Endothelial cell of umbilical vein (primary cell): Measurements from ENCODE around the gene NTN1. TPM values are rescaled to one million over a fixed set of nuclear protein-coding genes. Genes with fewer than 3 reads are reported as not detected.

Source experiments
- BruUV-seq: library from RNA; stranded (reverse); fragments of 400-500 nt; replicated peaks from 2 replicates; lab custom pipeline; 2021; lab: Mats Ljungman, UMichigan
- CTCF ChIA-PET: fragments of 300-600, 350-600 bp; sonication (Branson Sonifier 250); formaldehyde crosslinking; loops from one replicate; lab custom pipeline; 2021; ENCODE audit warnings: antibody characterized with exemption, inconsistent platforms; lab: Charles Lee
- POLR2A ChIA-PET: fragments of 300-600, 350-600 bp; sonication (Branson Sonifier 250); formaldehyde crosslinking; loops from one replicate; lab custom pipeline; 2021; ENCODE audit warnings: antibody characterized with exemption, inconsistent platforms; lab: Charles Lee
- DNase-seq: peaks from one replicate; pipeline ENCODE4 v3.0.0-alpha.2; 2011; ENCODE audit warnings: low read depth, low spot score
- FAIRE-seq: peaks from 2 replicates; lab custom pipeline; 2011; peaks lifted over from hg19 to GRCh38; lab: Jason Lieb, UNC
- H2AFZ ChIP-seq: 2 replicates; pipeline ENCODE4 v1.6.0; 2012; ENCODE audit warnings: low read depth, low read length, control low read depth, inconsistent platforms
- H3K27ac ChIP-seq: 2 replicates; pipeline ENCODE4 v1.5.1; 2011; ENCODE audit warnings: low read depth, mild to moderate bottlenecking, control low read depth, low read length, moderate library complexity; ENCODE audit not compliant: insufficient read depth
- H3K27me3 ChIP-seq, 2 experiments: 2 replicates each; pipeline versions ENCODE4 v1.6.0 to v1.6.1; 2011; ENCODE audit warnings: low read length in 2 of 2, mixed read lengths in 1 of 2; ENCODE audit not compliant: control insufficient read depth in 2 of 2, insufficient read depth in 2 of 2
- H3K36me3 ChIP-seq, 2 experiments: 2 replicates in 1 of 2; 3 replicates in 1 of 2; pipeline ENCODE4 v1.5.1; 2011; ENCODE audit warnings: low read length in 2 of 2, mild to moderate bottlenecking in 1 of 2, moderate library complexity in 1 of 2; ENCODE audit not compliant: control insufficient read depth in 2 of 2, insufficient read depth in 2 of 2; ENCODE audit errors: extremely low read depth in 1 of 2
- H3K4me1 ChIP-seq: 3 replicates; pipeline ENCODE4 v1.5.1; 2011; ENCODE audit warnings: mild to moderate bottlenecking, low read length; ENCODE audit not compliant: control insufficient read depth, insufficient read depth; ENCODE audit errors: extremely low read depth
- H3K4me2 ChIP-seq: 2 replicates; pipeline ENCODE4 v1.6.1; 2011; ENCODE audit warnings: low read length, control low read depth, mixed read lengths; ENCODE audit not compliant: insufficient read depth
- H3K4me3 ChIP-seq, 3 experiments: fragments of 200-600 bp in 1 of 3; sonication (generic), shearing (Covaris generic) in 1 of 3; replicated peaks in 1 of 3; 2 replicates each; pipeline ENCODE4 v1.5.1; 2011 to 2016; ENCODE audit warnings: control low read depth in 3 of 3, low read length in 3 of 3, mild to moderate bottlenecking in 2 of 3, inconsistent platforms in 1 of 3, low read depth in 1 of 3, moderate library complexity in 1 of 3; ENCODE audit not compliant: insufficient read depth in 1 of 3
- H3K79me2 ChIP-seq: 2 replicates; pipeline ENCODE4 v1.6.0; 2012; ENCODE audit warnings: low read length, inconsistent platforms; ENCODE audit not compliant: control insufficient read depth, insufficient read depth
- H3K9ac ChIP-seq: replicated peaks from 2 replicates; pipeline ENCODE3; 2011; ENCODE audit warnings: low read length, control low read depth; ENCODE audit not compliant: insufficient read depth; ENCODE audit errors: extremely low read depth
- H3K9me1 ChIP-seq: replicated peaks from 3 replicates; pipeline ENCODE4 v1.6.0; 2011; ENCODE audit warnings: mild to moderate bottlenecking, low read length; ENCODE audit not compliant: control insufficient read depth, insufficient read depth; ENCODE audit errors: extremely low read depth
- H3K9me3 ChIP-seq: replicated peaks from 2 replicates; pipeline ENCODE4 v1.5.1; 2012; ENCODE audit warnings: low read length, inconsistent platforms; ENCODE audit not compliant: control insufficient read depth, insufficient read depth
- H4K20me1 ChIP-seq: replicated peaks from 2 replicates; pipeline ENCODE3; 2011; ENCODE audit warnings: mild to moderate bottlenecking, low read length; ENCODE audit not compliant: control insufficient read depth, insufficient read depth; ENCODE audit errors: extremely low read depth
- EZH2 ChIP-seq: IDR thresholded peaks from 2 replicates; pipeline ENCODE4 v1.6.1; 2012; ENCODE audit warnings: borderline replicate concordance, low read depth, mild to moderate bottlenecking, moderate library complexity, low read length, inconsistent platforms; ENCODE audit not compliant: severe bottlenecking
- GATA2 ChIP-seq: IDR thresholded peaks from 2 replicates; pipeline ENCODE4 v1.7.0; 2011; ENCODE audit warnings: low read depth, mild to moderate bottlenecking, moderate library complexity, mixed read lengths, low read length; ENCODE audit not compliant: insufficient read length, insufficient read depth
- MYC ChIP-seq: IDR thresholded peaks from one replicate; pipeline ENCODE4 v1.6.1; 2011; ENCODE audit warnings: mild to moderate bottlenecking, low read depth, low read length
- POLR2AphosphoS5 ChIP-seq: IDR thresholded peaks from 2 replicates; pipeline ENCODE4 v1.6.1; 2012; ENCODE audit warnings: low read depth, mild to moderate bottlenecking, control low read depth, low read length, moderate library complexity; ENCODE audit not compliant: insufficient read depth
- dilution Hi-C: fragments of 300-500 bp; cut with MboI; formaldehyde crosslinking; loops from one replicate; pipeline ENCODE4 v1.15.0; 2019; ENCODE audit warnings: low sequenced_read_pairs; ENCODE audit not compliant: extremely low pct_ligation_motif_present
- intact Hi-C: fragments of 100-400 bp; cut with micrococcal nuclease; formaldehyde crosslinking; loops from one replicate; pipeline ENCODE4 v1.10.0; 2022
- polyA plus RNA-seq, 4 experiments: library from polyadenylated mRNA; depleted of rRNA in 3 of 4; stranded (reverse) in 3 of 4; unstranded in 1 of 4; fragments of >200 nt; gene quantifications; 2 replicates each; pipeline versions ENCODE4 v1.2.1 to v1.2.3, GENCODE V29; 2011 to 2012; ENCODE audit warnings: missing spikeins in 1 of 4
- total RNA-seq: library from RNA; stranded (reverse); gene quantifications from 2 replicates; pipeline ENCODE4 v1.2.3, GENCODE V29; 2021
- TF ChIP-seq, protein P1 (sequence below): IDR thresholded peaks from 2 replicates; pipeline ENCODE4 v1.6.1; 2011; ENCODE audit not compliant: insufficient read depth, insufficient read length
- TF ChIP-seq, protein P2 (sequence below), 2 donors: IDR thresholded peaks; 1 replicate in 1 of 2; 2 replicates in 1 of 2; pipeline ENCODE4 v1.5.1; 2011; ENCODE audit warnings: low read length in 2 of 2, mild to moderate bottlenecking in 2 of 2, moderate library complexity in 2 of 2, control low read depth in 1 of 2, inconsistent platforms in 1 of 2, low read depth in 1 of 2; ENCODE audit not compliant: insufficient read depth in 1 of 2; ENCODE audit errors: extremely low read depth in 1 of 2

Gene NTN1
- total and polyA plus RNA-seq, 2 donors (not counting 3 experiments of a cell fraction or from before 2014, with no cell fraction given), result 0.10 to 0.18 TPM

GRCh38 chr17:9239793-9240658 is 218.7 kb downstream of the NTN1 start:
- H4K20me1 ChIP-seq, result no peaks in the 10 kb centered on the region
- dilution Hi-C loops (no loop called here), intact Hi-C loops (no loop called here)
- H3K4me2 ChIP-seq, result peak overlapping the region; percentile 81
- peak overlapping the region; percentile 28 to 36 (median 35) for H3K4me3 ChIP-seq
- ChIA-PET POLR2A (no interaction called here), CTCF (interaction anchor here (1.2 to 1.5 kb wide), 3 partner anchors 8 to 289 kb away, joined by 3 to 5 read pairs (median 4); no protein-coding TSS in a partner anchor)
- TF ChIP-seq, protein P1, sequence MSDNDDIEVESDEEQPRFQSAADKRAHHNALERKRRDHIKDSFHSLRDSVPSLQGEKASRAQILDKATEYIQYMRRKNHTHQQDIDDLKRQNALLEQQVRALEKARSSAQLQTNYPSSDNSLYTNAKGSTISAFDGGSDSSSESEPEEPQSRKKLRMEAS, result peak; percentile 53
- TF ChIP-seq EZH2, result no peak
- no peaks in the 10 kb centered on the region for H3K9me1 ChIP-seq
- H3K27me3 ChIP-seq, result no peaks in the 10 kb centered on the region
- H3K27ac ChIP-seq, result no peak overlapping the region
- FAIRE-seq, result peak; percentile 67
- H3K9ac ChIP-seq, result peak overlapping the region; percentile 70
- H3K36me3 ChIP-seq, result no peaks in the 10 kb centered on the region
- peak overlapping the region; percentile 98 for H2AFZ ChIP-seq
- peak; percentile 44 for DNase-seq
- no TSS peak for BruUV-seq
- H3K79me2 ChIP-seq, result no peaks in the 10 kb centered on the region
- peaks cover 13% of the 10 kb centered on the region for H3K4me1 ChIP-seq
- H3K9me3 ChIP-seq, result no peaks in the 10 kb centered on the region

- TF ChIP-seq MYC (no peak), GATA2 (no peak), POLR2AphosphoS5 (no peak)
- TF ChIP-seq, protein P2, sequence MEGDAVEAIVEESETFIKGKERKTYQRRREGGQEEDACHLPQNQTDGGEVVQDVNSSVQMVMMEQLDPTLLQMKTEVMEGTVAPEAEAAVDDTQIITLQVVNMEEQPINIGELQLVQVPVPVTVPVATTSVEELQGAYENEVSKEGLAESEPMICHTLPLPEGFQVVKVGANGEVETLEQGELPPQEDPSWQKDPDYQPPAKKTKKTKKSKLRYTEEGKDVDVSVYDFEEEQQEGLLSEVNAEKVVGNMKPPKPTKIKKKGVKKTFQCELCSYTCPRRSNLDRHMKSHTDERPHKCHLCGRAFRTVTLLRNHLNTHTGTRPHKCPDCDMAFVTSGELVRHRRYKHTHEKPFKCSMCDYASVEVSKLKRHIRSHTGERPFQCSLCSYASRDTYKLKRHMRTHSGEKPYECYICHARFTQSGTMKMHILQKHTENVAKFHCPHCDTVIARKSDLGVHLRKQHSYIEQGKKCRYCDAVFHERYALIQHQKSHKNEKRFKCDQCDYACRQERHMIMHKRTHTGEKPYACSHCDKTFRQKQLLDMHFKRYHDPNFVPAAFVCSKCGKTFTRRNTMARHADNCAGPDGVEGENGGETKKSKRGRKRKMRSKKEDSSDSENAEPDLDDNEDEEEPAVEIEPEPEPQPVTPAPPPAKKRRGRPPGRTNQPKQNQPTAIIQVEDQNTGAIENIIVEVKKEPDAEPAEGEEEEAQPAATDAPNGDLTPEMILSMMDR (IDR thresholded peaks at IDR 0.05; ENCODE audit: extremely low read depth in 1 of 2, insufficient read depth in 1 of 2, low read depth in 1 of 2, low read length in 2 of 2), result no peak
- TF ChIP-seq, protein P1, result no peak
- POLR2A ChIA-PET, result no interaction called here
- BruUV-seq, result no TSS peak
- Histone ChIP-seq H3K27me3 (no peaks in the 10 kb centered on the region), H3K9ac (peak overlapping the region; percentile 48), H3K9me1 (no peaks in the 10 kb centered on the region), H3K79me2 (no peaks in the 10 kb centered on the region), H3K4me3 (peak overlapping the region; percentile 23 to 28 (median 25)), H3K4me2 (peak overlapping the region; percentile 68), H2AFZ (peak overlapping the region; percentile 79), H3K4me1 (peaks cover 13% of the 10 kb centered on the region), H3K36me3 (no peaks in the 10 kb centered on the region), H3K9me3 (no peaks in the 10 kb centered on the region), H4K20me1 (no peaks in the 10 kb centered on the region), H3K27ac (no peak overlapping the region)
- CTCF ChIA-PET, result interaction anchor here (1.2 to 1.5 kb wide), 3 partner anchors 9 to 288 kb away, joined by 3 to 5 read pairs (median 4); no protein-coding TSS in a partner anchor
- FAIRE-seq (no peak), DNase-seq (peak; percentile 39)
- dilution Hi-C loops (no loop called here), intact Hi-C loops (no loop called here)
Observed at GRCh38 chr17:9240659-9241370, 219.5 kb downstream of the NTN1 start.
